Stomach (tissue), 4 donors: ENCODE data around the gene MED15.

ENCODE experiments used
- POLR2AphosphoS5 ChIP-seq, 3 donors: sonication (generic); formaldehyde crosslinking; IDR thresholded peaks; one replicate each; pipeline ENCODE4 v1.6.1; 2016; ENCODE audit warnings: antibody characterized with exemption in 3 of 3
- TF ChIP-seq, protein P1 (sequence below), 7 experiments: fragments of 450-650 bp in 4 of 7; fragments of 200-600 bp in 3 of 7; sonication (generic) in 3 of 7; IDR thresholded peaks; one replicate each; pipeline ENCODE4 v1.5.1; 2016 to 2019; ENCODE audit warnings: antibody characterized with exemption in 7 of 7, control low read depth in 2 of 7, mild to moderate bottlenecking in 1 of 7

DNA sequence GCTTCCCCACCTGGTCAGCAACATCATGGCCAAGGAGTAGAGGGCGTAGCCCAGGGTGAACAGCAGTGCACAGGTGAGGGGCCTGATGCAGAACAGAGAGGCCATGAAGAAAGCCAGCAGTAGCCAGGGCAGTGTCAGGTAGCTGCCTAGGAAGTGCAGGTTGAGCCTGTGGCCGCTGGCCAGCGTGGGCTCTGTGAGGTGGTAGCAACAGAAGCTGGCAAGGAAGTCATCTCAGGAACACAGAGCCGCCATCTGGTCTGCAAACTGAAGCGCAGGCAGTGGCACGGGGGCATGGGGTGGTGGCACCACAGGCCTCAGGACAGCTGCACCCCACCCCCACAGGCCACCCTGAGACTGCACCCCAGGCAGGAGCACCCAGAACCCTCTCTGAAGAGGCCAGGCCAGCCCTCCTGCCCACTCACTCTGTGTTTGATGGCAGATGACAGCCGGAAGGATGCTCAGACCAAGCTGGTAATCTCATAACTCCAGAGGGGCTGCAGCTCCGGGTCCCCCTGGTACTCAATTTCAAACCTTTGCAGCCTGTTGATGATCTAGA lies 95.3 kb downstream of the MED15 start:
- TF ChIP-seq, protein P1, sequence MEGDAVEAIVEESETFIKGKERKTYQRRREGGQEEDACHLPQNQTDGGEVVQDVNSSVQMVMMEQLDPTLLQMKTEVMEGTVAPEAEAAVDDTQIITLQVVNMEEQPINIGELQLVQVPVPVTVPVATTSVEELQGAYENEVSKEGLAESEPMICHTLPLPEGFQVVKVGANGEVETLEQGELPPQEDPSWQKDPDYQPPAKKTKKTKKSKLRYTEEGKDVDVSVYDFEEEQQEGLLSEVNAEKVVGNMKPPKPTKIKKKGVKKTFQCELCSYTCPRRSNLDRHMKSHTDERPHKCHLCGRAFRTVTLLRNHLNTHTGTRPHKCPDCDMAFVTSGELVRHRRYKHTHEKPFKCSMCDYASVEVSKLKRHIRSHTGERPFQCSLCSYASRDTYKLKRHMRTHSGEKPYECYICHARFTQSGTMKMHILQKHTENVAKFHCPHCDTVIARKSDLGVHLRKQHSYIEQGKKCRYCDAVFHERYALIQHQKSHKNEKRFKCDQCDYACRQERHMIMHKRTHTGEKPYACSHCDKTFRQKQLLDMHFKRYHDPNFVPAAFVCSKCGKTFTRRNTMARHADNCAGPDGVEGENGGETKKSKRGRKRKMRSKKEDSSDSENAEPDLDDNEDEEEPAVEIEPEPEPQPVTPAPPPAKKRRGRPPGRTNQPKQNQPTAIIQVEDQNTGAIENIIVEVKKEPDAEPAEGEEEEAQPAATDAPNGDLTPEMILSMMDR (IDR thresholded peaks at IDR 0.05) = no peak
- no peak for TF ChIP-seq POLR2AphosphoS5 (IDR thresholded peaks at IDR 0.05)
